NCI-H748 (cell line): ENCODE measurements around the gene PEAK3.

Experiments
- DNase-seq: peaks from one replicate; lab custom pipeline; 2025; ENCODE audit not compliant: unreplicated experiment; lab: John Stamatoyannopoulos, UW

The PEAK3 gene

GRCh38 chr19:2239173-2239572 is 42.8 kb downstream of the PEAK3 start:
- no peak for DNase-seq

GRCh38 chr19:2237869-2238153 is 44.2 kb downstream of the PEAK3 start:
- no peak for DNase-seq

GRCh38 chr19:2237051-2237868 is 44.7 kb downstream of the PEAK3 start:
- DNase-seq, result no peak

GRCh38 chr19:2236314-2237050 is 45.5 kb downstream of the PEAK3 start, which contains the start of the genes PLEKHJ1 and SF3A2:
Gene PLEKHJ1 (minus strand): TSS chr19:2236329. CDS start chr19:2236248, 81 bp downstream.
Gene SF3A2 (plus strand): TSS chr19:2236824. CDS start chr19:2243419, 6,595 bp downstream.
- peak; percentile 94 for DNase-seq

- DNase-seq, result no peak
These were observed 46.0 kb downstream of the PEAK3 start for GRCh38 chr19:2236064-2236313.

GRCh38 chr19:2235381-2236063 is 46.5 kb downstream of the PEAK3 start:
- peak; percentile 88 for DNase-seq

GRCh38 chr19:2234996-2235380 is 47.0 kb downstream of the PEAK3 start:
- no peak for DNase-seq

GRCh38 chr19:2233601-2234280 is 48.2 kb downstream of the PEAK3 start:
- no peak for DNase-seq

GRCh38 chr19:2232286-2233151 is 49.5 kb downstream of the PEAK3 start:
- DNase-seq, result no peak

- DNase-seq, result no peak
These were observed 50.3 kb downstream of the PEAK3 start for GRCh38 chr19:2231621-2232221.

GRCh38 chr19:2230807-2231533 is 51.0 kb downstream of the PEAK3 start:
- DNase-seq, result no peak

GRCh38 chr19:2230033-2230531 is 51.9 kb downstream of the PEAK3 start:
- DNase-seq, result no peak

GRCh38 chr19:2229103-2230032 is 52.6 kb downstream of the PEAK3 start:
- DNase-seq, result no peak

- DNase-seq, result no peak
These were observed 53.6 kb downstream of the PEAK3 start for GRCh38 chr19:2228157-2229030.

GRCh38 chr19:2227415-2228156 is 54.4 kb downstream of the PEAK3 start:
- no peak for DNase-seq

GRCh38 chr19:2226840-2227360 is 55.1 kb downstream of the PEAK3 start:
- no peak for DNase-seq
